ENCODE data around the gene NOS1AP. TPM values are rescaled to one million over a fixed set of nuclear protein-coding genes. Genes with fewer than 3 reads are reported as not detected.

The NOS1AP gene
- total RNA-seq, 1 donor from 2014 or later = 0.79 TPM

GRCh38 chr1:162137179-162137960 lies 67.9 kb downstream of the NOS1AP start:
- no peak for DNase-seq (ENCODE audit: low read depth)
- TF ChIP-seq, protein P1, sequence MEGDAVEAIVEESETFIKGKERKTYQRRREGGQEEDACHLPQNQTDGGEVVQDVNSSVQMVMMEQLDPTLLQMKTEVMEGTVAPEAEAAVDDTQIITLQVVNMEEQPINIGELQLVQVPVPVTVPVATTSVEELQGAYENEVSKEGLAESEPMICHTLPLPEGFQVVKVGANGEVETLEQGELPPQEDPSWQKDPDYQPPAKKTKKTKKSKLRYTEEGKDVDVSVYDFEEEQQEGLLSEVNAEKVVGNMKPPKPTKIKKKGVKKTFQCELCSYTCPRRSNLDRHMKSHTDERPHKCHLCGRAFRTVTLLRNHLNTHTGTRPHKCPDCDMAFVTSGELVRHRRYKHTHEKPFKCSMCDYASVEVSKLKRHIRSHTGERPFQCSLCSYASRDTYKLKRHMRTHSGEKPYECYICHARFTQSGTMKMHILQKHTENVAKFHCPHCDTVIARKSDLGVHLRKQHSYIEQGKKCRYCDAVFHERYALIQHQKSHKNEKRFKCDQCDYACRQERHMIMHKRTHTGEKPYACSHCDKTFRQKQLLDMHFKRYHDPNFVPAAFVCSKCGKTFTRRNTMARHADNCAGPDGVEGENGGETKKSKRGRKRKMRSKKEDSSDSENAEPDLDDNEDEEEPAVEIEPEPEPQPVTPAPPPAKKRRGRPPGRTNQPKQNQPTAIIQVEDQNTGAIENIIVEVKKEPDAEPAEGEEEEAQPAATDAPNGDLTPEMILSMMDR (IDR thresholded peaks at IDR 0.05; ENCODE audit: insufficient read depth, low read length, poor library complexity, severe bottlenecking) = no peak
- H3K4me3 ChIP-seq (ENCODE audit: low read depth, low read length) = no peak overlapping the region
- H3K36me3 ChIP-seq (ENCODE audit: control insufficient read depth, insufficient read depth, low read length) = no peaks in the 10 kb centered on the region
- no peaks in the 10 kb centered on the region for H3K27me3 ChIP-seq (ENCODE audit: control insufficient read depth, insufficient read depth, low read length)

DNA sequence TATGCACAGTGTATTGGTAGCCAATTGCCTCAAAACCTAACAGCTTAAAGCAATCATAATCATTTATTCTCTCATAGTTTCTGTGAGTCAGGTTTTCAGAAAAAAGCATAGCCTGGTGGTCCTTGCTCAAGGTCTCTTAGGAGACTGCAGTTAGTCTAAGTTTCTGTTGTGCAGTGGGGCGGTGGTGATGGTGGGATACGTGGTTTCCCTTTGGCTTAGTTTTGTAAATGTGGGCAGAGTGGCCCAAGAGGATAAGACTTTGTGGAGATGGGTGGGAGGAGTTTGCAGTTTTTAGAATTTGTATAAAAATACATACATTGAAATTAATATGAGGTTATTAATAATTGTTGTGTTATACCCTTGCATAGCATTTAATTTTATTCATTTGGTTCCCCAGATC lies 68.6 kb downstream of the NOS1AP start:
- TF ChIP-seq, protein P1 (IDR thresholded peaks at IDR 0.05; ENCODE audit: insufficient read depth, low read length, poor library complexity, severe bottlenecking) = no peak
- no peaks in the 10 kb centered on the region for H3K27me3 ChIP-seq (ENCODE audit: control insufficient read depth, insufficient read depth, low read length)
- DNase-seq (ENCODE audit: low read depth) = no peak
- H3K36me3 ChIP-seq (ENCODE audit: control insufficient read depth, insufficient read depth, low read length) = no peaks in the 10 kb centered on the region
- no peak overlapping the region for H3K4me3 ChIP-seq (ENCODE audit: low read depth, low read length)

GRCh38 chr1:162138599-162139181 lies 69.2 kb downstream of the NOS1AP start:
- Histone ChIP-seq H3K36me3 (ENCODE audit: control insufficient read depth, insufficient read depth, low read length) (no peaks in the 10 kb centered on the region), H3K27me3 (ENCODE audit: control insufficient read depth, insufficient read depth, low read length) (no peaks in the 10 kb centered on the region), H3K4me3 (ENCODE audit: low read depth, low read length) (no peak overlapping the region)
- TF ChIP-seq, protein P1 (IDR thresholded peaks at IDR 0.05; ENCODE audit: insufficient read depth, low read length, poor library complexity, severe bottlenecking) = no peak
- no peak for DNase-seq (ENCODE audit: low read depth)

- TF ChIP-seq, protein P1 (IDR thresholded peaks at IDR 0.05; ENCODE audit: insufficient read depth, low read length, poor library complexity, severe bottlenecking) = no peak
- Histone ChIP-seq H3K4me3 (ENCODE audit: low read depth, low read length) (no peak overlapping the region), H3K27me3 (ENCODE audit: control insufficient read depth, insufficient read depth, low read length) (no peaks in the 10 kb centered on the region), H3K36me3 (ENCODE audit: control insufficient read depth, insufficient read depth, low read length) (no peaks in the 10 kb centered on the region)
- DNase-seq (ENCODE audit: low read depth) = no peak
These were observed 69.7 kb downstream of the NOS1AP start for GRCh38 chr1:162139211-162139610.

DNA sequence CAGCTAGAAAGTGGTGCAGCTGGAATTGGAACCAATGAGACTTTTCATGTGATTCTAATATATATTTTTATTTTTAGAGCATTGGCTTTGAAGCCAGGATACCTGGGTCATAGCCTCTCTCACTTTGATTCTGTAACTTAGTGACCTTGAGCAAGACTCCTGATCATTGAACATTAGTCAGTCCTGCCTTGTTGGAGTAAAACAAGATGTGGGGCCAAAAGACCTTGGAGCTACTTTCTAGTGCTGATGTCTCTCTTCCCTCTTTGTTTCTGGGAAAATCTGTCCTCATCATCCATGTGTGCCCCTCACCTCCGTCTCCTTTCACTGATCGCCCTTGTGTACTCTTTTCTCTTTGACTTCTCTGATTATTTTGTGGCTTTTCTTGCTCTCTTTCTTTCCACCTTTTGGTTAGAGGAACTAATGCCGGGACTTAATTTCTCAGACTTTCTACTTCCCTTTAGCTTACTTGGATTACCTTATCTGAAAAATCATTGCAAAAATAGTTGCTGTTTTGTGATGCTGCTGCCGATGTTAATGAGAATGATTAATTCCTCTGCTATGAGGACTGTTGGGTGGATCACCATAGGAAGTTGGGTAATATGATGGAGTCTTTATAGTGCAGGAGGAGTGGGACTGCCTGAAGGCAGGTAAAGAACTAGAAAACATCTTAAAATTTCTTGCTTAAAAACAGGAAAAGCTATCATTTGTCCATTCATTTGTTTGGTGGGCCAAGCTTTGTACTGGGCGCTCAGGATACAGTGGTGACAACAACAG lies 72.0 kb downstream of the NOS1AP start:
- no peaks in the 10 kb centered on the region for H3K27me3 ChIP-seq (ENCODE audit: control insufficient read depth, insufficient read depth, low read length)
- H3K36me3 ChIP-seq (ENCODE audit: control insufficient read depth, insufficient read depth, low read length) = no peaks in the 10 kb centered on the region
- DNase-seq (ENCODE audit: low read depth) = no peak
- TF ChIP-seq, protein P1 (IDR thresholded peaks at IDR 0.05; ENCODE audit: insufficient read depth, low read length, poor library complexity, severe bottlenecking) = no peak
- no peak overlapping the region for H3K4me3 ChIP-seq (ENCODE audit: low read depth, low read length)

Measured in kidney epithelial cell (primary cell).